Subcutaneous abdominal adipose tissue (tissue), 5 donors: ENCODE data around the gene SVIL.
A peak's percentile ranks its signal among the peaks of the same experiment; 100 is the strongest.
"Not testable (repeated sequence)": the region's sequence is repeated elsewhere in the genome, so short reads cannot be mapped to it uniquely, and the experiment has no call there.

Experiments used
- H3K27ac ChIP-seq: one replicate; pipeline ENCODE4 v1.7.0; 2013; ENCODE audit warnings: low read depth, mild to moderate bottlenecking, inconsistent platforms, low read length, moderate library complexity
- H3K27me3 ChIP-seq, 5 donors: one replicate each; pipeline ENCODE4 v1.7.0; 2013; ENCODE audit warnings: low read length in 5 of 5, inconsistent platforms in 1 of 5; ENCODE audit not compliant: control insufficient read depth in 5 of 5, insufficient read depth in 4 of 5
- H3K36me3 ChIP-seq, 5 donors: one replicate each; pipeline ENCODE4 v1.7.0; 2013; ENCODE audit warnings: low read length in 5 of 5; ENCODE audit not compliant: control insufficient read depth in 5 of 5, insufficient read depth in 5 of 5
- H3K4me1 ChIP-seq, 5 donors: one replicate each; pipeline ENCODE4 v1.7.0; 2013; ENCODE audit warnings: low read length in 5 of 5, mild to moderate bottlenecking in 3 of 5, moderate library complexity in 1 of 5; ENCODE audit not compliant: control insufficient read depth in 5 of 5, insufficient read depth in 5 of 5
- H3K4me3 ChIP-seq, 5 donors: one replicate each; pipeline ENCODE4 v1.7.0; 2013; ENCODE audit warnings: low read length in 5 of 5, low read depth in 1 of 5
- H3K9ac ChIP-seq, 5 donors: one replicate each; pipeline ENCODE4 v1.7.0; 2013; ENCODE audit warnings: low read length in 5 of 5, mild to moderate bottlenecking in 4 of 5, moderate library complexity in 3 of 5
- H3K9me3 ChIP-seq, 5 donors: one replicate each; pipeline ENCODE4 v1.7.0; 2013; ENCODE audit warnings: low read length in 5 of 5; ENCODE audit not compliant: control insufficient read depth in 5 of 5
- donor health status: healthy.
- donor health status: healthy.
- donor health status: healthy.
- donor health status: healthy.
- donor health status: healthy.

SVIL gene

DNA sequence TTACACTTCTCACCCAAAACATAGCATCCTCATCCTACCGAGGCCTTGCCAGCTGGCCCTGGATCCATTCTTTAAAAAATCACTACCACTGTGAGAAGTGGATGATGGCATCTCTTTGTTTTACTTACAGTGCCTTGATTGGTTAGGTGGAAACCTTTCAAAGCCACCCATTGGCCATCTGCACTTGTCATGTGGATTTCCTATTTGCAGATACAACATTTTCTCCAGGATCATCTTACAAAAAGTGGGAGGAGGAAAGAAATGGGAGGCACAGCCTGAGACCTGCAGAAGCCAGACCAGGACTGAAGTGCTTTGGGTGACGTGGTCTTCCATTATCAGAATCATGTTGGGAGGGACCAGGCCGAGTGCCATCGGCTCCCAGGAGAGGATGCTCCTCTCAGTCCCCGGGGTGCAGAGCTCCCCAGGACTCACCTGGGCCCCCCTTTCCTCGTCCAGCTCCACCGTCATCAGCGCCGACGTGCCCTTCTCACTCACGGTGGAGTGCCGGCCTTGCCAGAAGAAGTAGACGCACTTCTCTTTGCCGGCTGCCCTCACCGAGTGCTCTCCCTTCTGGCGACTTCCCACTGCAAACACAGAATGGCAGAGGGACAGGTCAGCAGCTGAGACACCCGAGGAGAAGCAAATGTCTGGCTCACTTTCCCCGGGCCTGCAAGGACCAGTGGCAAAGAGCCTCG is 161.2 kb downstream of the SVIL start:
- Histone ChIP-seq H3K9ac (no peak overlapping the region), H3K27me3 (no peaks in the 10 kb centered on the region), H3K9me3 (no peaks in the 10 kb centered on the region), H3K36me3 (peaks cover 6 to 54% (median 49%) of the 10 kb centered on the region in 5 donors), H3K4me3 (no peak overlapping the region), H3K4me1 (peaks cover 0 to 25% (median 13%) of the 10 kb centered on the region in 5 donors), H3K27ac (no peak overlapping the region)

DNA sequence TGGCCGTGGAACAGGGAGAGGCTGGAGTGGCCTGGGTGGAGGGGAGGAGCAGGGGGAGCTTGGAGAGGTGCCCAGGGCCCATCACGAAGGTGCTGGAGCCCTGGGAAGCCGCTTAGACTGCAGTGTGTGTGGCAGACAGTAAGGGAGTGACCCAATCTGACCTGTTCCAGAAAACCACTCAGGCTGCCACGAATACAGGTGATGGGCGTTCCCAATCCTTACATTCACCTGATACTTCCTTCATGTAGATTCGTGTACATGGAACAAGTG is 161.7 kb downstream of the SVIL start:
- no peak overlapping the region for H3K9ac ChIP-seq
- no peaks in the 10 kb centered on the region for H3K27me3 ChIP-seq
- no peaks in the 10 kb centered on the region for H3K9me3 ChIP-seq
- peaks cover 8 to 51% (median 45%) of the 10 kb centered on the region in 5 donors for H3K36me3 ChIP-seq
- no peak overlapping the region for H3K4me3 ChIP-seq
- H3K27ac ChIP-seq = no peak overlapping the region
- peaks cover 0 to 25% (median 13%) of the 10 kb centered on the region in 5 donors for H3K4me1 ChIP-seq

DNA sequence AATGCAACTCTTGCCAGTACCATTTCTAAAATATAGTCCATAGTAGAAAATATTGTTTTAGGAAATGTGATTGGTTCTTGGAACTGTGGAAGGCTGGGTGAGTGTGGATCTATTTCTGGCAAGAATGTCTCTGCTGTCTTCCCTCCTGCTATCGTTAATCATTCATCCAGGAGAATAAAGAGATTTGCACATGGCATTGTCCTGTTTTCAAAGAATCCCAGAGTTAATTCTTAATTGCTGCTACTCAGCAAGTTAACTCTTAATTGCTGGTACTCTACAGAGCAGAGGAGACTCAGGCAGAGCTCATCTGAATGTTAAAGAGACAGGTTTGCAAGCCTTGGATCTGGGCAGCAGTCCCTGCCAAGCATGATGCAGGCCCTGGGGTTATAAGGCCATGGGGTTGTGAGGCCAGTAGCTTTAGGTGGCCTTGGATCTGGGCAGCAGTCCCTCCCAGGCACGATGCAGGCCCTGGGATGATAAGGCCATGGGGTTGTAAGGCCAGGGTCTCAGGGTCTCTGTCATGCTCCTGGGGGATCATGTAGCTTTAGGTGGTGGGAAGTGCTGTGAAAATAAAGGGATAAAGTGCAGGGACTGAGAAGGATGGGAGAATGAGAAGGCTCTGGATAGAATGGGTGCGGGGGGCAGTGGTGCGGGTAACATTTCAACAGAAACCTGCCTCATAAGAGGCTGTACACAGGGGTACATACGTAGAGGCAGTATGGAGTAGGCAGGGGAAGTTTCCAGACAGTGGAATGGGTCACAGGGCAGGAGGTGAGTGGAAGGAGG is 162.3 kb downstream of the SVIL start:
- H3K27ac ChIP-seq = no peak overlapping the region
- H3K9me3 ChIP-seq = no peaks in the 10 kb centered on the region
- no peak overlapping the region for H3K4me3 ChIP-seq
- no peak overlapping the region for H3K9ac ChIP-seq
- H3K27me3 ChIP-seq = no peaks in the 10 kb centered on the region
- H3K4me1 ChIP-seq = peaks cover 0 to 25% (median 13%) of the 10 kb centered on the region in 5 donors
- peaks cover 8 to 52% (median 46%) of the 10 kb centered on the region in 5 donors for H3K36me3 ChIP-seq

DNA sequence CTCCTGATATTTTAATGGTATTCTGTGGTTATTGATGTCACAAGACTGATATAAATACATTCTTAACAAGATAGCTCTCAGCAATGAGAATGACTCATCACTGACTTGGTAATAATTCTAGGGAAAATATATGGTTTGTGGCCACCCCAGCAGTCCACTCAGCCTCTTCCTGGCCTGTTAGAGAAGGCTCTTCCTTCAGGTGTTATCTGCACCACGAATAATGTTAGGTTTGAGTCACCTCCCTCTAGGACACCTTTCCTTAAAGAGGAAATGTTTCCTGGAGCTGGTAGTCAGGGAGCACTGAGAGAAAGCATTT is 163.3 kb downstream of the SVIL start:
- Histone ChIP-seq H3K9ac (no peak overlapping the region), H3K36me3 (peaks cover 11 to 55% (median 52%) of the 10 kb centered on the region in 5 donors), H3K27ac (peak overlapping the region; percentile 10), H3K9me3 (no peaks in the 10 kb centered on the region), H3K27me3 (no peaks in the 10 kb centered on the region), H3K4me1 (peaks cover 0 to 25% (median 13%) of the 10 kb centered on the region in 5 donors), H3K4me3 (no peak overlapping the region)

DNA sequence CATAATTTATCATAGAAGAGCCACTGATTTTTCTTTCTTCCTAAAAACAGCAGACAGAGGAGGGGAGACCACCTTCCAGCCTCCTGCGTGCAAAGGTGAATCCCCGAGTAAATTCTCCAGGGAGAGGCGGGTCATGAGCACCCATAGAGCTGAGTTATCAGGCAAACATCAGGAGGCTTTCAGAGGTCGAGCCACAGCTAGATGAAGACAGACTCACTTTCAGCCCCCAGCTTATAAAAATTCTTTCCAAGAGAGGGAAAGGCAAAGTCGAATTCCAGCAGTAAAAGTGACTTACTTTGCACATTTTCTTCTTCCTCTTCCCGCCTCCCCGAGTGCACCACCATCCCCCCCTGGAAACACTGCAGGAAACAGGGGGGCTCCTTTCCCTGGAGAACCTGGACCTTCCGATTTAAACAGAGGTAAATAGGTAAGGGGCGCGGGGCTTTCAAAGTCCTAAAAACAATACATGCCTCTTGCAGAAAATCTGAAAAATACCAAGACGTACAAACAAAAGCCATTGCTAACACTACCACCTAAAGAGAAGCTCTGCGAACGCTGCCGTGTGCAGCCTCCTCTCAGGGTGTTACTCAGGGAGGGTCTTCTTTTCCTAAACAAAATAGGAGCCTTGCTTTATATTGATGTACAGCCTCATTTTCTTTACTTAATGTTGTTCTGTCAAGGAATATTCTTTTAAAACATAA is 163.8 kb downstream of the SVIL start:
- Histone ChIP-seq H3K4me1 (peaks cover 0 to 25% (median 13%) of the 10 kb centered on the region in 5 donors), H3K9me3 (no peaks in the 10 kb centered on the region), H3K36me3 (peaks cover 11 to 55% (median 52%) of the 10 kb centered on the region in 5 donors), H3K27me3 (no peaks in the 10 kb centered on the region), H3K9ac (no peak overlapping the region), H3K27ac (peak overlapping the region; percentile 10), H3K4me3 (no peak overlapping the region)

DNA sequence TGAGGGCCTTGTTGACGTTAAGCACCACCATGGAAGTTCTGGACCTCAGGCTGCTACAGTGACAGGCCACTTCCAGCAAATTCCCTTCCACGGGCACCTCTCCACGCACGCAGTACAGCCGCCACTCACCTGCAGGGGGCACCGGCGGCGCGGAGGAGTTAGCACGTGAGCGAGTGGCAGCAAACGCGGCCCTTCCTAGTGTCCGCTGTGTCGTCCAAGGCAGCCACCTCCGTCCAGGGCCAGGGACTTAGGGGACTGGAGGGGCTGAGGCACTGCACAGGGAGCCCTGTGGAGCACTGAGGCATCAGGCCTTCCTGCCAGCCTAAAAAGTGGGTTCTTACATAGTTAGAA is 164.4 kb downstream of the SVIL start:
- H3K36me3 ChIP-seq = peaks cover 14 to 58% (median 52%) of the 10 kb centered on the region in 5 donors

DNA sequence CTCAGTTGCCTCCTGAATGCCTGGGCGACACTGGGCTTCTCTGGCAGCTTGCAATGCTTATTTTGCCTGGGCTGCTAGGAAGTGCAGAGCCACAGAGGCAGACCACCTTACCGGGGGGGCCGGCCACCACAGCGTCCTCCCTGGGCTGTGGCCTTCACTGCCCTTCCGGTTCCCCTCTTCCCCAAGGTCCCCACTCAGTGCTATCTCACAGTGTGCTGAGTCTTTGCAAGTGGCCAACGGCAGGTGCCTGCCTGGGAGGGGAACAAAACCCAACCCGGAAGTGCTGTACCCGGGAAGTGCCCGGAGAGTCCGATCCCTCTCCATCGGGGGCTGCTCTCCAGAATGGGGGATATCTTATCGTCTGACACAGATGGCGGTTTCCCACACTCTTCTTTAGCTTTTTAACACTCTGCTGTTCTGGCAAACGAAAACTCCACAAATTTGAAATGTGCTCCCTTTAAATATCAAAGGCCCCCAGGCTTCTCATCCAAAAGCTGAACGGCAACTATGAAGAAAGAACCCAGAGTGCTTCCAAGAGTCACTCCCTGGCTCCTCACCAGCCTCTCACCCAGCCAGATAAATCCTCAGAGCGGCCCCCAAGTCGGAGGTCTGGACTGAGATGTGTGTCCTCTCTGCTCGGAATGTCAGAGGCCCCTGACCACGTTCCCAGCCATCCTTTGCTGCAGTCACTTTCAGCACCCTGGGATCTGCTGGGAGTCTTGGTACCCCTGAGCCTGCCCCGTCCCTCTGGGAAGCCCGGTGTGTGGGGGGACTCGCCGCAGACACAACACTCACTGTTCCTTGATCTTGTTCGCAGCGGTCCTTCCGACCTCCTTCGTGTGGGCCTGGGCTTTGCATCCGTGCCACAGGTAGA is 165.1 kb downstream of the SVIL start:
- Histone ChIP-seq H3K9ac (no peak overlapping the region), H3K27me3 (no peaks in the 10 kb centered on the region), H3K27ac (peak overlapping the region; percentile 23), H3K4me3 (no peak overlapping the region), H3K4me1 (peaks cover 0 to 30% (median 11%) of the 10 kb centered on the region in 5 donors), H3K36me3 (peaks cover 14 to 61% (median 57%) of the 10 kb centered on the region in 5 donors), H3K9me3 (no peaks in the 10 kb centered on the region)

More for the DNA sequence above, 164.4 kb downstream of the SVIL start:
- no peak overlapping the region for H3K27ac ChIP-seq
- H3K4me3 ChIP-seq = no peak overlapping the region
- H3K27me3 ChIP-seq = no peaks in the 10 kb centered on the region
- no peaks in the 10 kb centered on the region for H3K9me3 ChIP-seq
- H3K4me1 ChIP-seq = peaks cover 0 to 25% (median 13%) of the 10 kb centered on the region in 5 donors
- no peak overlapping the region for H3K9ac ChIP-seq

DNA sequence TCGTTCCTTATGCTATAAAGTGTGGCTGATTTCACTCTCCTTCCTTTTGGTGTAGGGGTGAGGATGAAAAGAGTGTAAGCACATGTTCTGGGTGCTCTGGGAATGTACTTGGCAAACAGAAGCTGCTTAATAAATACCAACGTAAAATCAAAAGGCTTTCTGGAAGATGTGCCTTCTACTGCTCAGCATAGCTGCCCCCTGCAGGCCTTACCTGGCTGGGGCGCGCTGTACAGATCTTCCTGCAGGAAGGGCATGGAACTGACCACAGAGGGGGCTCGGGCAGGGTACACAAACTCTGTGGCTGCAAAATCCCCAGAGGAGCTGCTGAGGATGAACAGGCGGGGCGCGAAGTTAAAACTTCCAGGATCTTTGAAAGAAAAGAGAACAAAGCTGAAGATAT is 169.4 kb downstream of the SVIL start:
- Histone ChIP-seq H3K27me3 (no peaks in the 10 kb centered on the region), H3K9me3 (peaks cover 0 to 4% (median 0%) of the 10 kb centered on the region in 5 donors), H3K4me1 (peaks cover 1 to 33% (median 12%) of the 10 kb centered on the region in 5 donors), H3K27ac (no peak overlapping the region), H3K9ac (no peak overlapping the region), H3K4me3 (no peak overlapping the region), H3K36me3 (peaks cover 10 to 70% (median 54%) of the 10 kb centered on the region in 5 donors)

DNA sequence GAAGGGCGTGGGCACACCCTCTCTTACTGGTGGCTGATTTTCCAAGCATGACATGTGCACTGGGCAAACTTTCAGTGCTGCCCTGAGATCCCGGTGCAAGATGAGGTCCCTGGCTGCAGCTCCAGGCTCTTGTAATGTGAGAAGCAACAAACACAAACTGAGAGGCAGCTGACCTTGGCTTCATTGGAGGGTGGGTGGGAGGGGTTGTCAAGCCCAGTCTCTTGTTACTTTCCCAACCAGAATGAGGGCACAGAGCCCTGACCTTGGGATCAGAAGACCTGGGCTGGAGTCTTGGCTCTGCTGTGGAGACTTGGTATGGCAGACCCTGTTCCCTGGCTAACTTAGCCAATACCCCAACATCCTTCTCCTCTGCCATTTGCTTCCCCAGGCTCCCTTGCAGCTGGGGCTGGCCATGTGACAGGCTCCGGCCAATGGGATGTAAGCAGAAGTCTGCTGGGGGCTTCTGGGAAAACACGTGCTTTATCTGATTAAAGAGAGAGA is 170.1 kb downstream of the SVIL start:
- not testable (repeated sequence) for H3K9ac ChIP-seq, H3K27ac ChIP-seq, H3K9me3 ChIP-seq, H3K4me3 ChIP-seq, H3K27me3 ChIP-seq
- Histone ChIP-seq H3K36me3 (peaks cover 10 to 69% (median 48%) of the 10 kb centered on the region in 5 donors), H3K4me1 (peaks cover 1 to 26% (median 10%) of the 10 kb centered on the region in 5 donors)
